HG02970 (cell line): Measurements from ENCODE around the gene DNAH5.

ENCODE experiments used
- ATAC-seq: cut with Tn5 transposase; IDR thresholded peaks from one replicate; pipeline ENCODE4 v1.9.1; 2021; ENCODE audit warnings: mild to moderate bottlenecking, moderate library complexity, moderate number of reproducible peaks; ENCODE audit not compliant: unreplicated experiment, low FRiP score

The DNAH5 gene

GRCh38 chr5:13945271-13945670, 783 bp upstream of the DNAH5 start:
- no peak for ATAC-seq

- ATAC-seq, result no peak
These were observed 812 bp downstream of the DNAH5 start for GRCh38 chr5:13943676-13944075.

- no peak for ATAC-seq
These were observed 3.0 kb downstream of the DNAH5 start for GRCh38 chr5:13941468-13941867.

GRCh38 chr5:13939638-13940037, 4.8 kb downstream of the DNAH5 start:
- no peak for ATAC-seq

- no peak for ATAC-seq
These were observed 9.6 kb downstream of the DNAH5 start for GRCh38 chr5:13934921-13935320.

GRCh38 chr5:13934125-13934524, 10.4 kb downstream of the DNAH5 start:
- no peak for ATAC-seq

GRCh38 chr5:13932561-13932960, 11.9 kb downstream of the DNAH5 start:
- no peak for ATAC-seq

- no peak for ATAC-seq
These were observed 12.5 kb downstream of the DNAH5 start for GRCh38 chr5:13932011-13932410.

- no peak for ATAC-seq
These were observed 13.8 kb downstream of the DNAH5 start for GRCh38 chr5:13930541-13931171.

- no peak for ATAC-seq
These were observed 17.8 kb downstream of the DNAH5 start for GRCh38 chr5:13926731-13927130.

- no peak for ATAC-seq
These were observed 22.9 kb downstream of the DNAH5 start for GRCh38 chr5:13921578-13921977.

- ATAC-seq, result no peak
These were observed 24.7 kb downstream of the DNAH5 start for GRCh38 chr5:13919786-13920185.

GRCh38 chr5:13919087-13919486, 25.4 kb downstream of the DNAH5 start:
- ATAC-seq, result no peak

- no peak for ATAC-seq
These were observed 27.4 kb downstream of the DNAH5 start for GRCh38 chr5:13917061-13917460.

GRCh38 chr5:13913962-13914361, 30.5 kb downstream of the DNAH5 start:
- ATAC-seq, result no peak

GRCh38 chr5:13910637-13911288, 33.7 kb downstream of the DNAH5 start:
- ATAC-seq, result no peak

GRCh38 chr5:13910201-13910600, 34.3 kb downstream of the DNAH5 start:
- ATAC-seq, result no peak

- ATAC-seq, result no peak
These were observed 35.2 kb downstream of the DNAH5 start for GRCh38 chr5:13909271-13909670.

GRCh38 chr5:13898569-13898968, 45.9 kb downstream of the DNAH5 start:
- no peak for ATAC-seq

- no peak for ATAC-seq
These were observed 66.1 kb downstream of the DNAH5 start for GRCh38 chr5:13878357-13878756.

GRCh38 chr5:13866792-13867191, 77.7 kb downstream of the DNAH5 start:
- ATAC-seq, result no peak

- no peak for ATAC-seq
These were observed 79.2 kb downstream of the DNAH5 start for GRCh38 chr5:13865312-13865711.
